ENCODE data around the gene RBP5. TPM values are rescaled to one million over a fixed set of nuclear protein-coding genes. Genes with fewer than 3 reads are reported as not detected.

RBP5 gene
- total RNA-seq, 2 donors from 2014 or later, result 19.3 to 31.2 TPM

- Histone ChIP-seq H3K36me3 (ENCODE audit: control insufficient read depth, insufficient read depth, low read length) (no peaks in the 10 kb centered on the region), H3K4me3 (ENCODE audit: low read length) (no peak overlapping the region), H3K27ac (ENCODE audit: low read depth, low read length) (no peak overlapping the region), H3K27me3 (ENCODE audit: control insufficient read depth, insufficient read depth, low read length, poor library complexity, severe bottlenecking) (peaks cover 23% of the 10 kb centered on the region), H3K9ac (ENCODE audit: extremely low read depth, low read length, poor library complexity, severe bottlenecking) (no peak overlapping the region), H3K9me3 (ENCODE audit: control insufficient read depth, low read length) (peaks cover 10% of the 10 kb centered on the region), H3K4me1 (ENCODE audit: control insufficient read depth, insufficient read depth, low read length) (no peaks in the 10 kb centered on the region)
- Mint-ChIP-seq H3K4me3 (no peak overlapping the region), H3K9me3 (peaks cover 17% of the 10 kb centered on the region), H3K36me3 (ENCODE audit: low read depth) (peaks cover 19% of the 10 kb centered on the region), H3K27ac (no peak overlapping the region), H3K27me3 (ENCODE audit: insufficient read depth) (peaks cover 29% of the 10 kb centered on the region), H3K4me1 (peaks cover 19% of the 10 kb centered on the region)
- no peak for DNase-seq
- 94 to 100% methylated on average over 3 to 5 of the region's 5 CpGs for WGBS, 2 experiments (ENCODE audit: insufficient coverage in 1 of 2, insufficient read length in 1 of 2)
- TF ChIP-seq, protein P1, sequence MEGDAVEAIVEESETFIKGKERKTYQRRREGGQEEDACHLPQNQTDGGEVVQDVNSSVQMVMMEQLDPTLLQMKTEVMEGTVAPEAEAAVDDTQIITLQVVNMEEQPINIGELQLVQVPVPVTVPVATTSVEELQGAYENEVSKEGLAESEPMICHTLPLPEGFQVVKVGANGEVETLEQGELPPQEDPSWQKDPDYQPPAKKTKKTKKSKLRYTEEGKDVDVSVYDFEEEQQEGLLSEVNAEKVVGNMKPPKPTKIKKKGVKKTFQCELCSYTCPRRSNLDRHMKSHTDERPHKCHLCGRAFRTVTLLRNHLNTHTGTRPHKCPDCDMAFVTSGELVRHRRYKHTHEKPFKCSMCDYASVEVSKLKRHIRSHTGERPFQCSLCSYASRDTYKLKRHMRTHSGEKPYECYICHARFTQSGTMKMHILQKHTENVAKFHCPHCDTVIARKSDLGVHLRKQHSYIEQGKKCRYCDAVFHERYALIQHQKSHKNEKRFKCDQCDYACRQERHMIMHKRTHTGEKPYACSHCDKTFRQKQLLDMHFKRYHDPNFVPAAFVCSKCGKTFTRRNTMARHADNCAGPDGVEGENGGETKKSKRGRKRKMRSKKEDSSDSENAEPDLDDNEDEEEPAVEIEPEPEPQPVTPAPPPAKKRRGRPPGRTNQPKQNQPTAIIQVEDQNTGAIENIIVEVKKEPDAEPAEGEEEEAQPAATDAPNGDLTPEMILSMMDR (conservative IDR thresholded peaks at IDR 0.05), result no peak
Measured at GRCh38 chr12:7110661-7111060, 18.0 kb downstream of the RBP5 start.

GRCh38 chr12:7109572-7109920 is 19.1 kb downstream of the RBP5 start:
- H3K27me3 ChIP-seq (ENCODE audit: control insufficient read depth, insufficient read depth, low read length, poor library complexity, severe bottlenecking), result peaks cover 23% of the 10 kb centered on the region
- Mint-ChIP-seq H3K4me1 (peaks cover 19% of the 10 kb centered on the region), H3K36me3 (ENCODE audit: low read depth) (peaks cover 24% of the 10 kb centered on the region), H3K9me3 (peaks cover 19% of the 10 kb centered on the region), H3K4me3 (peak overlapping the region; percentile 85), H3K27me3 (ENCODE audit: insufficient read depth) (peaks cover 29% of the 10 kb centered on the region), H3K27ac (peak overlapping the region; percentile 5)
- H3K9ac ChIP-seq (ENCODE audit: extremely low read depth, low read length, poor library complexity, severe bottlenecking), result no peak overlapping the region
- H3K27ac ChIP-seq (ENCODE audit: low read depth, low read length), result no peak overlapping the region
- H3K36me3 ChIP-seq (ENCODE audit: control insufficient read depth, insufficient read depth, low read length), result no peaks in the 10 kb centered on the region
- TF ChIP-seq, protein P1 (conservative IDR thresholded peaks at IDR 0.05), result no peak
- H3K4me3 ChIP-seq (ENCODE audit: low read length), result no peak overlapping the region
- H3K9me3 ChIP-seq (ENCODE audit: control insufficient read depth, low read length), result peaks cover 12% of the 10 kb centered on the region
- no peak for DNase-seq
- H3K4me1 ChIP-seq (ENCODE audit: control insufficient read depth, insufficient read depth, low read length), result no peaks in the 10 kb centered on the region
- WGBS, 2 experiments (ENCODE audit: insufficient coverage in 1 of 2, insufficient read length in 1 of 2), result 71 to 96% methylated on average over 3 to 5 of the region's 5 CpGs

GRCh38 chr12:7108796-7109571 is 19.7 kb downstream of the RBP5 start, which contains the start of gene C1RL:
Gene C1RL, minus strand, starts transcription at chr12:7109214. Its CDS starts 34 bp downstream, at chr12:7109180.
- Histone ChIP-seq H3K27me3 (ENCODE audit: control insufficient read depth, insufficient read depth, low read length, poor library complexity, severe bottlenecking) (peaks cover 23% of the 10 kb centered on the region), H3K27ac (ENCODE audit: low read depth, low read length) (peak within 1 kb of the TSS; percentile 37), H3K9ac (ENCODE audit: extremely low read depth, low read length, poor library complexity, severe bottlenecking) (peak within 1 kb of the TSS; percentile 62), H3K4me1 (ENCODE audit: control insufficient read depth, insufficient read depth, low read length) (no peaks in the 10 kb centered on the region), H3K4me3 (ENCODE audit: low read length) (peak within 1 kb of the TSS; percentile 80), H3K36me3 (ENCODE audit: control insufficient read depth, insufficient read depth, low read length) (no peaks in the 10 kb centered on the region), H3K9me3 (ENCODE audit: control insufficient read depth, low read length) (peaks cover 12% of the 10 kb centered on the region)
- peaks cover 25% of the 10 kb centered on the region for H3K36me3 Mint-ChIP-seq (ENCODE audit: low read depth)
- peak; percentile 99 for DNase-seq
- peak within 1 kb of the TSS; percentile 97 for H3K27ac Mint-ChIP-seq
- H3K9me3 Mint-ChIP-seq, result peaks cover 19% of the 10 kb centered on the region
- H3K27me3 Mint-ChIP-seq (ENCODE audit: insufficient read depth), result peaks cover 29% of the 10 kb centered on the region
- TF ChIP-seq, protein P1 (conservative IDR thresholded peaks at IDR 0.05), result peak; percentile 100
- 25 to 29% methylated on average over 14 to 22 of the region's 23 CpGs for WGBS, 2 experiments (ENCODE audit: insufficient coverage in 1 of 2, insufficient read length in 1 of 2)
- peak within 1 kb of the TSS; percentile 85 for H3K4me3 Mint-ChIP-seq
- H3K4me1 Mint-ChIP-seq, result peaks cover 19% of the 10 kb centered on the region
